Activated CD4-positive, alpha-beta T cell treated with anti-CD3 and anti-CD28 coated beads, Interleukin-2, amount 10 ng/mL, durations not matched to agents 7 days and 5 days (primary cell): ENCODE data around the gene ONECUT1. TPM values are rescaled to one million over a fixed set of nuclear protein-coding genes. Genes with fewer than 3 reads are reported as not detected.
"Not testable (repeated sequence)": the region's sequence is repeated elsewhere in the genome, so short reads cannot be mapped to it uniquely, and the experiment has no call there.

Experiments
- CTCF ChIA-PET: fragments of 350-600 bp; sonication (Branson Sonifier 250); formaldehyde crosslinking; loops from one replicate; lab custom pipeline; 2021; ENCODE audit warnings: antibody characterized with exemption; lab: Charles Lee
- POLR2A ChIA-PET: fragments of 350-600 bp; sonication (Branson Sonifier 250); formaldehyde crosslinking; loops from one replicate; lab custom pipeline; 2021; ENCODE audit warnings: antibody characterized with exemption; lab: Charles Lee
- DNase-seq: peaks from one replicate; pipeline ENCODE4 v3.0.0-alpha.2; 2020
- H3K27ac Mint-ChIP-seq: one replicate; pipeline ENCODE4 v1.8.0; 2021; ENCODE audit warnings: mild to moderate bottlenecking, moderate library complexity, mixed read lengths
- H3K27me3 Mint-ChIP-seq: one replicate; pipeline ENCODE4 v1.8.0; 2021; ENCODE audit warnings: mixed read lengths
- H3K36me3 Mint-ChIP-seq: one replicate; pipeline ENCODE4 v1.8.0; 2021; ENCODE audit warnings: low read depth, mixed read lengths
- H3K4me1 Mint-ChIP-seq: one replicate; pipeline ENCODE4 v1.8.0; 2021; ENCODE audit warnings: mixed read lengths
- H3K4me3 Mint-ChIP-seq: one replicate; pipeline ENCODE4 v1.8.0; 2021; ENCODE audit warnings: mild to moderate bottlenecking, moderate library complexity, mixed read lengths
- H3K9me3 Mint-ChIP-seq: one replicate; pipeline ENCODE4 v1.8.0; 2021; ENCODE audit warnings: mixed read lengths
- total RNA-seq, 2 experiments: library from RNA; stranded (reverse); gene quantifications; one replicate each; pipeline ENCODE4 v1.2.3, GENCODE V29; 2021

ONECUT1 gene
- total RNA-seq, result not detected

DNA sequence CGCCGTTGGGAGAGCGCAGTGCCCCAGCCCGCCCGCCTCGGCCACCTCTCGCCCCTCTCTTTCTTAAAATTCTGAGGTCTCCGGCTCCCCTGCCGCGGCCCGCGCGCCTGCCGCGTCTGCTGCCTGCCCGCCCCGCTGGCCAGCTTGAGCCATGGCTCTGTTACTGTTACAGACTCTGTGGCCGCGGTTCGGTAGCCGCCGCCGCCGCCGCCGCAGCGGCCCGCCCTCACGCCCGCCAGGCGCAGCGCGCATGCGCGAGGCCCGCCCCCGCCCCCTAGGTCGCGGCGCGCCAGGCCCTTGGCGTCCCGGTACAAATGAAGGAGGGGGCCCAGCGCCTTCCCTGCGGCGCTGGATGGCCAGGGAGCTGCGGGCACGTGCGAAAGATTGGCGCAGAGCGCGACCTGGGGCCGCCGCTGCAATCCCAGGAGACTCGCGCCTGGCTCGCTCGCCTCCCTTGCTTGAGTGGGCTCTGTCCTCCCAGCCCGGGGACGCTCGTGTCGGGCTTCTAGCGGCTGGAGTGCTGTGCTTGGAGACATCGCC is at the start of gene ONECUT1:
Gene ONECUT1, minus strand, starts transcription at position 168 of the 540 bp plus-strand sequence. CDS start 452 bp downstream, outside the sequence.
- peak; percentile 29 for DNase-seq
- H3K9me3 Mint-ChIP-seq, result no peaks in the 10 kb centered on the region
- peaks cover 13% of the 10 kb centered on the region for H3K4me1 Mint-ChIP-seq
- peak within 1 kb of the TSS; percentile 60 for H3K4me3 Mint-ChIP-seq
- peaks cover 6% of the 10 kb centered on the region for H3K36me3 Mint-ChIP-seq
- ChIA-PET CTCF (no interaction called here), POLR2A (no interaction called here)
- H3K27ac Mint-ChIP-seq, result peak within 1 kb of the TSS; percentile 25
- H3K27me3 Mint-ChIP-seq, result peaks cover 90% of the 10 kb centered on the region

DNA sequence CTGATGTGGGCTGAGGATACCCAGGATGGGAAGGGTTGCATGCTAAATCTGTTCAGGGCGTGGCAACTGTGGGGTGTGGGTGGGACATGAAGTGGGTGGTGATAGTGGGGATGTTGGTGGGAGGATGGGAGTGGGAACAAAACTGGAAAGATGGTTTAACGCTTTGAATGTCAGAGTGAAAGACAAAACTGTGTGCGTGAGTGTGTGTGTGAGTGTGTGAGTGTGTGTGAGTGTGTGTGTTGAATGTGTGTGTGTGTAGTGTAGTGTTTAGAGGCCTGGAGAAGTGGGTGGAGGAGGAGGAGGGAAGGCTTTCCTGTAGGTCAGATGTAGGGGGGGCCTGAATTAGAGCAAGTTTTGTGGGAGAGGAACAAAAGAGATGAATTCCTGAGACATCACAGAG is 44.2 kb upstream of the ONECUT1 start:
- CTCF ChIA-PET, result no interaction called here
- H3K9me3 Mint-ChIP-seq, result peaks cover under 1% of the 10 kb centered on the region
- no peak overlapping the region for H3K27ac Mint-ChIP-seq
- no peaks in the 10 kb centered on the region for H3K4me1 Mint-ChIP-seq
- H3K36me3 Mint-ChIP-seq, result no peaks in the 10 kb centered on the region
- no peak overlapping the region for H3K4me3 Mint-ChIP-seq
- POLR2A ChIA-PET, result no interaction called here
- H3K27me3 Mint-ChIP-seq, result peaks cover 4% of the 10 kb centered on the region
- DNase-seq, result no peak

DNA sequence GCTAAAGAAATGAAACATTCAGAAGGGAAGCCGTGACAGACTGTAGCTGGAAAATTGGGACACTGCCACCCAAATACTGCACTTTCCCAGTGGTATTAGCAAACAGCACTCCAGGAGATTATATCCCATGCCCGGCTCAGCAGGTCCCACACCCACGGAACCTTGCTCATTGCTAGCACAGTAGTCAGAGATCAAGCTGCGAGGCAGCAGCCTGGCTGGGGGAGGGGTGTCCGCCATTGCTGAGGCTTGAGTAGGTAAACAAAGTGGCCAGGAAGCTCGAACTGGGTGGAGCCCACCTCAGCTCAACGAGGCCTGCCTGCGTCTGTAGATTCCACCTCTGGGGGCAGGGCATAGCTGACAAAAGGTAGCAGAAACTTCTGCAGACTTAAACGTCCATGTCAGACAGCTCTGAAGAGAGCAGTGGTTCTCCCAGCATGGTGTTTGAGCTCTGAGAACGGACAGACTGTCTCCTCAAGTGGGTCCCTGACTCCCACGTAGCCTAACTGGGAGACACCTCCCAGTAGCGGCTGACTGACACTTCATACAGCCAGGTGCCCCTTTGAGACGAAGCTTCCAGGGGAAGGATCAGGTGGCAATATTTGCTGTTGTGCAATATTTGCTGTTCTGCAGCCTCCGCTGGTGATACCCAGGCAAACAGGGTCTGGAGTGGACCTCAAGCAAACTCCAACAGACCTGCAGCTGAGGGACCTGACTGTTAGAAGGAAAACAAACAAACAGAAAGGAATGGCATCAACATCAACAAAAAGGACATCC is 34.2 kb upstream of the ONECUT1 start:
- H3K27me3 Mint-ChIP-seq, result peaks cover 18% of the 10 kb centered on the region
- H3K4me1 Mint-ChIP-seq, H3K9me3 Mint-ChIP-seq, POLR2A ChIA-PET, CTCF ChIA-PET, H3K27ac Mint-ChIP-seq, H3K36me3 Mint-ChIP-seq, H3K4me3 Mint-ChIP-seq, DNase-seq: not testable (repeated sequence)

DNA sequence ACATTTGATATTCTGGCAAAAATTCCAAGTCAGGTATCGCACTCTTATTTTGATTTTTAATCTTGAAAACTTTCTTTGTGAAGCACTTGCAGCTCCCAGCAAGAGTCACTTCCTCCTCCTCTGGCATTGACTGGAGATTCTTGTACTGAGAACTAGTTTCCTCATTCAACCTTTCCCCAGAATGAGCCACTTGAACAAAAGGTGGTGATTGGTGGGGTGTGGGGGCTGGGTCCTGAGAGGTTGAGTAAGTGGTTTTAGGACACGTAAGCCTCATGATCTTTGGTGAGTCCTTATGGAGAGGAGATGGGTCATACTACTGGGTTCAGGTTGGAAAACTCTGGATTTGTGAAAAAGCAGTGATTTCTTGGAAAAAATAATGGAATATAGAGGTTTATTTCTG is 32.3 kb upstream of the ONECUT1 start:
- ChIA-PET POLR2A (no interaction called here), CTCF (interaction anchor here (0.8 kb wide), 1 partner anchor 108 kb away, joined by 3 read pairs; no protein-coding TSS in a partner anchor)
- no peaks in the 10 kb centered on the region for H3K36me3 Mint-ChIP-seq
- no peaks in the 10 kb centered on the region for H3K9me3 Mint-ChIP-seq
- H3K4me3 Mint-ChIP-seq, result no peak overlapping the region
- no peak for DNase-seq
- no peak overlapping the region for H3K27ac Mint-ChIP-seq
- peaks cover 24% of the 10 kb centered on the region for H3K27me3 Mint-ChIP-seq
- H3K4me1 Mint-ChIP-seq, result no peaks in the 10 kb centered on the region

DNA sequence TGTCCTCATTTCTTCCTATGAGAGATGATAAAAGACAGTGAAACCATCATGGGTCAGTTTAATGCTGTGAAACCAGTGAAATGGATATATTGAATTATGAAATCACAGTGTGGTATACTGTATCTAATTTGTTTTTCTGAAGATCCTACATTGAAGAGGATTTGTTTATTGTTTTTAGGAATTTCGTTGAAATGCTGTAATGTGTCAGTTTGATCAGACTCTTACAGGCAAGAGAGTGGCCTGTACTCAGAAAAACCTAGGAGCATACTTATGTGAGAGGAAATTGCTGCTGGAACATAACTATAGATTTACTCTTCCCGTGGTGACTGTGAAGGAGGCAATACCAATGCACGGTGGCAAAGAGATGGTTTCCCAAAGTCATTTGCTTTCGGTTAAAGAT is 29.1 kb upstream of the ONECUT1 start:
- no peak overlapping the region for H3K4me3 Mint-ChIP-seq
- no peaks in the 10 kb centered on the region for H3K36me3 Mint-ChIP-seq
- H3K27me3 Mint-ChIP-seq, result peaks cover 37% of the 10 kb centered on the region
- no peaks in the 10 kb centered on the region for H3K9me3 Mint-ChIP-seq
- no peak for DNase-seq
- H3K4me1 Mint-ChIP-seq, result no peaks in the 10 kb centered on the region
- no peak overlapping the region for H3K27ac Mint-ChIP-seq
- ChIA-PET POLR2A (no interaction called here), CTCF (no interaction called here)

DNA sequence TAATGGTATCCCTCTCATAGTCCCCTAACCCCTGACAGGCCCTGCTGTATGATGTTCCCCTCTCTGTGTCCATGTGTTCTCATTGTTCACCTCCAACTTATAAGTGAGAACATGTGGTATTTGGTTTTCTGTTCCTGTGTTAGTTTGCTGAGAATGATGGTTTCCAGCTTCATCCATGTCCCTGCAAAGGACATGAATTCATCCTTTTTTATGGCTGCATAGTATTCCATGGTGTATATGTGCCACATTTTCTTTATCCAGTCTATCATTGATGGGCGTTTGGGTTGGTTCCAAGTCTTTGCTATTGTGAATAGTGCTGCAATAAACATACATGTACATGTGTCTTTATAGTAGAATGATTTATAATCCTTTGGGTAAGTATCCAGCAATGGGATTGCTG is 25.8 kb upstream of the ONECUT1 start:
- CTCF ChIA-PET, POLR2A ChIA-PET, H3K4me1 Mint-ChIP-seq, DNase-seq, H3K9me3 Mint-ChIP-seq, H3K27ac Mint-ChIP-seq, H3K36me3 Mint-ChIP-seq, H3K4me3 Mint-ChIP-seq: not testable (repeated sequence)
- H3K27me3 Mint-ChIP-seq, result peaks cover 31% of the 10 kb centered on the region

DNA sequence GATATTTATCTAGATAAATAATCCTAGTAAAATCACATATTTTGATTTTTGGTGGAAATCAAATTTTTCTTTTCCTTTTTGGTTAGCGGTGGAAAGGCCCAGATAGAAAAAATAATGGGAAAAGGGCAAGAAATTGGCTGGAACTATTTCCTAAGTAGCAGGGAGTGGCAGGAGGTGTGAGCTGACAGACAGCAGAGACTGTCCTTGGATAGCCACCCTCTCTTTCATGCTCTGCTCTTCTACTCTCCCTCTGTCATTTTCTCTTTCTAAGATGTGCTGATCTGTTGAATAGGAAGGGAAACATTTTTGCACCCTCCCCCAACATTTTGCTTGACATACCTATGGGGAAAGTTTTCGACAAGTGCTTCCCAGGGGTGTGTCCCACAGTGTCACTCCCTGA is 18.9 kb upstream of the ONECUT1 start:
- Mint-ChIP-seq H3K4me3 (no peak overlapping the region), H3K4me1 (peaks cover 9% of the 10 kb centered on the region), H3K36me3 (no peaks in the 10 kb centered on the region), H3K9me3 (no peaks in the 10 kb centered on the region), H3K27me3 (peaks cover 54% of the 10 kb centered on the region), H3K27ac (no peak overlapping the region)
- CTCF ChIA-PET, result no interaction called here
- POLR2A ChIA-PET, result no interaction called here
- no peak for DNase-seq

DNA sequence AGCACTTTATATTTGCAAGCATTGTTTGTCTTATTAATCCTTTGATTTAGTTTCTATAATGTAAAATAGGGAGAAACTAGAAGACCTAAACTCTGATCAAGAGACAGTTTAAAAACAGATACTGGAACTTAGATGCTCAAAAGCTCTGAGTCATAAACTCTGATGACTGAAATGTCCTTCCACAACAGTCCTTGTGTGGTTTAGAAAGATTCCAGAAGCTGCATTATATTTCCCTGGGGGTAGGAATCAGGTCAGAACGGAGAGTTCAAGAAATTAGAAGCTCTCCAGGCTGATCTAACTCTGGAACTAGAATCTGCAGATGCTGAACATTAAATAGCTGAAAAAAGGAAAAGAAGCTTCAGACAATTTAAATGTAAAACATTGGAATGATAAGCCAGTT is 18.3 kb upstream of the ONECUT1 start:
- Mint-ChIP-seq H3K9me3 (no peaks in the 10 kb centered on the region), H3K27me3 (peaks cover 58% of the 10 kb centered on the region), H3K4me3 (no peak overlapping the region), H3K4me1 (peaks cover 11% of the 10 kb centered on the region), H3K27ac (no peak overlapping the region), H3K36me3 (no peaks in the 10 kb centered on the region)
- CTCF ChIA-PET, result no interaction called here
- POLR2A ChIA-PET, result no interaction called here
- DNase-seq, result no peak

DNA sequence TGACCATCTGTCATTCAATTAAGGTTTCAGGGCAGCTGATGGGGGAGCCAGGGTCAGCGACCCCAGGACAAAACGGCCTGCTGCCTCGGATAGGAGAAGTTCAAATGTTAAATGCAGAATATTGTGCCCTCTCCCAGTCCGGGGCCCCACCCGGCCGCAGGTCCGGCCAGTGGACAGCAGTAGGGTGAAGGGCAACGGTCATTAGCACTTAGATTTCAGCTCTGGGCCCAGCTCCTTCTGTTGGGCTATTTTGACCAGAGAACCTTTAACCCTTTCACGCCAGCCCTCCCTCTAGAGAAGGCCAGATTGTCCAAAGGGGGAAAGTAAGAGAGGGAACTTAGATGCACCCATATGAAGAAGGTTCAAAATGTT is 16.1 kb upstream of the ONECUT1 start:
- POLR2A ChIA-PET, result no interaction called here
- no peaks in the 10 kb centered on the region for H3K9me3 Mint-ChIP-seq
- H3K27me3 Mint-ChIP-seq, result peaks cover 80% of the 10 kb centered on the region
- H3K4me1 Mint-ChIP-seq, result peaks cover 16% of the 10 kb centered on the region
- no peak for DNase-seq
- H3K4me3 Mint-ChIP-seq, result no peak overlapping the region
- no peaks in the 10 kb centered on the region for H3K36me3 Mint-ChIP-seq
- CTCF ChIA-PET, result interaction anchor here (1.0 kb wide), 1 partner anchor 23 kb away, joined by 4 read pairs; no protein-coding TSS in a partner anchor
- H3K27ac Mint-ChIP-seq, result no peak overlapping the region

DNA sequence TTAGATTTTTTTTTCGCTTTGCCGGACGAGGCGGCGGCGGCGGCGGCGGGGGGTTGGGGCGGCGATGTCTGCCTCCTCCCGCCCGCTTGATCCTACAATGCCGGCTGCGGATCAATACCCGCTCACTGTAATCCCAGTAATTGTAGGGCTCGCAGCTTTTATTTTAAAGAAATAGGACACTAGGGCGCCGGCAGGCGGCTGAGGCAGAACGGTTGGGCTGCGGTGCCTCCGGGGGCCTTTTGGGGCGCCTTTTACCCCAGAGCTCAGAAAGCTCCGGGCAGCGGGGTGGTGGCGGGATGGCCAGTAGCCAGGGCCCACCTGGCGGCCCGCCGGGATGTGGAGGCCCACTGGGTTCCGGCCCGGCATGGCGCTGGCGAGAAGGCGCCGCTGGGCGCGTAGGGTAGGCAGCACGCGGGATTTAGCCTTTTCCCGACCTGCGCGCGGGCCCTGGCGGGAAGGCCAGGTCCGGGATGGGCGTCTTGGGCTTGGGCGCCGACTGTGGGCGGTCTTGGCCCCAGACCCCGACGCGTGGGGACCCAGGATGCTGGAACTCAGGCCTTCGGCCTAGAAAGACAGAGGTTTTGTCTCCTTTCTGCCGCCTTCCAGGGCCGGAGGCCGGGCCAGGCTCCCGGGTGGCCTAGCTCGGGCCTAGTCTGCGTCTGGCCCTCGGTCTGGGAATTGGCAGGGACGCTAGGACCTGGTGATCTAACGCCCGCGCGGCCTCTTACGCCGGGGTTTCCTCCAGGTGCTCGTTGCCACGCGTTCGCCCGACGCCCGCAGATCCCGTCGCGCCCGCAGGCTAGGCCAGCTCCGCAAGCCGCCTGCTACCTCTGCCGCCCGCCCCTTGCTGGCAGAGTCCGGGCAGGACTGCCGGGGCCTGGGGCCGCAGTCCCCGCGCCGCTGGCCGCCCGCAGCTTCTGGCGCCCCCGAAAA is 15.5 kb upstream of the ONECUT1 start:
- ChIA-PET POLR2A (no interaction called here), CTCF (interaction anchor here (0.6 to 1.2 kb wide), 3 partner anchors 21 to 1565 kb away, joined by 3 to 4 read pairs (median 3); no protein-coding TSS in a partner anchor)
- peaks cover 2% of the 10 kb centered on the region for H3K36me3 Mint-ChIP-seq
- peaks cover 19% of the 10 kb centered on the region for H3K4me1 Mint-ChIP-seq
- no peaks in the 10 kb centered on the region for H3K9me3 Mint-ChIP-seq
- H3K4me3 Mint-ChIP-seq, result no peak overlapping the region
- no peak overlapping the region for H3K27ac Mint-ChIP-seq
- DNase-seq, result no peak
- H3K27me3 Mint-ChIP-seq, result peaks cover 83% of the 10 kb centered on the region

DNA sequence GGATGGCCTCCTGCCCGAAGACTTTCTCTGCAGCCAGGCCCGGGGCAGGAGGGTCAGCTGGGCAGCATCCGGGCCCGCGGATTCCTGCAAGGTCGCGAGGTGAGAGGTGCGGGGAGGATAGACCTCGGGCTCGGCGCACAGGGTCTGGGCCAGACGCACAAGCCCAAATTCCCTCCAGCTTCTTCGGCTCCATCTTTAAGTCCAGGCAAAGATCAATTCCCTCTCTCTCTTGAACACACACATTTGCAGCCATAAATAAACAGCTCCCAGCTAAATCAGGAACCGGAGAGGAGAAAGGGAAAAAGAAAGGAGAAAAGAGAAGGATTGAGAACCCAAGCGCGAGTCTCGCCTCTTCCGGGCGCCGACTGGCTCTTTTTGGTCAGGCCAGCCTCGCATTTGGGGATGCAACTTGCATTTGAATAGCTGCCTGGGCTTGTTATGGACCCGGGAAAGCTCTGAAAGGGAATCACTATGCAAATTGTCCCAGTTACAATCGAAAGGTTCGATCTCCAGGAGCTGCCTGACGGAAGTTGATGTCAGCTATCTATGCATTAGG is 14.5 kb upstream of the ONECUT1 start:
- no peak for DNase-seq
- H3K4me3 Mint-ChIP-seq, result peak overlapping the region; percentile 40
- peaks cover 85% of the 10 kb centered on the region for H3K27me3 Mint-ChIP-seq
- H3K4me1 Mint-ChIP-seq, result peaks cover 21% of the 10 kb centered on the region
- POLR2A ChIA-PET, result no interaction called here
- no peak overlapping the region for H3K27ac Mint-ChIP-seq
- CTCF ChIA-PET, result interaction anchor here (0.6 to 1.2 kb wide), 2 partner anchors 20 to 1566 kb away, joined by 3 read pairs; no protein-coding TSS in a partner anchor
- no peaks in the 10 kb centered on the region for H3K9me3 Mint-ChIP-seq
- peaks cover 2% of the 10 kb centered on the region for H3K36me3 Mint-ChIP-seq

DNA sequence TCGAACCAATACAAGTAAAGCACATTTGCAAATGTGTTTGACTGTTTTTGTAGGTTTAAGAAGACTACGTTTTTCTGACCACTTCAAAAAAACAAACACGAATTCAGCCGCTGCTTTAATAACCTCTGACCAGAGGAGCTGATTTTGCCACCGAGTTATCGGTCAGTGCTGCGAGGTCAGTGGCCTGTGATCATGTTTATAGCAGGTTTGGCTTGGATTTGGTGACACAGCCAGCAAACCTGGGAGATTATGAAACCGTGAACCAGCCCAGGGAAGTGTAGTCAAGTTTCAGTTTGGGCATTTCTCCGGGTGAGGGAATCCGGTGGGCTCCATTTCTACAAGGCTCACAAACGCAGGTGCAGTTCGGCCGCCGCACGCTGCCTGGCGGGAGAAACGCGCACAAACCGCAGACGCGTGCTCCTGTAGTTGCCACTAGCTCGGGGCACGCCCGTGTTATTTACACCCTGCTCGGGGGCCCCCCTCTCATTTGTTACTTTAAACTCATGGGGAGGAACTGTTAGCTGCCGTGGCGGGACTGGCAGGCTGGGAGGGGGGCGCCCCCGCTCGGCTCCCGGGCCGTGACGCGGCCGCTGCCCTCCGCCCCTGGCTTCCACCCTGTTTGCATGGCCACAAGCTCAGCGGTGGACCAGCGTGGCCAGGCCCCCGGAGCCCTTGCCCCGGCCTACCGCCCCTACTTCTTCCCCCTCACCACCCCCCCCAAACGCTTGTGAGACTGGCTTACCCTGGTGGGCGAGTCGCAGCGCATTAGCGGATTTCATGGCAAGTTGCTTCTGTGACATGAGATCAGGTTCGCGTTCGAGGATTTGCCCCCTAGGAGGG is 13.6 kb upstream of the ONECUT1 start:
- Mint-ChIP-seq H3K4me3 (peak overlapping the region; percentile 34), H3K27ac (no peak overlapping the region), H3K4me1 (peaks cover 21% of the 10 kb centered on the region), H3K9me3 (no peaks in the 10 kb centered on the region), H3K27me3 (peaks cover 85% of the 10 kb centered on the region), H3K36me3 (peaks cover 2% of the 10 kb centered on the region)
- POLR2A ChIA-PET, result no interaction called here
- no peak for DNase-seq
- CTCF ChIA-PET, result no interaction called here
